GM23338 (cell line): ENCODE data around the gene RFFL.

ENCODE experiments used
- CREB1 ChIP-seq: fragments of 250-450 bp; sonication (Bioruptor Pico); IDR thresholded peaks from 2 replicates; pipeline ENCODE4 v1.5.0; 2020; ENCODE audit warnings: low read depth, mild to moderate bottlenecking, moderate library complexity
- CTCF ChIP-seq, 2 experiments: fragments of 200-600 bp in 1 of 2; sonication (generic) in 1 of 2; conservative IDR thresholded peaks; 2 replicates each; pipeline versions ENCODE4 v1.5.1 to v1.6.1; 2016 to 2017; ENCODE audit warnings: antibody characterized with exemption in 2 of 2, low read depth in 2 of 2, mild to moderate bottlenecking in 2 of 2, moderate library complexity in 1 of 2
- EZH2 ChIP-seq: fragments of 200-600 bp; sonication (generic); IDR thresholded peaks from one replicate; pipeline ENCODE4 v1.8.0; 2017; ENCODE audit warnings: antibody characterized with exemption, mild to moderate bottlenecking, low read depth; ENCODE audit not compliant: unreplicated experiment
- EZH2phosphoT487 ChIP-seq: fragments of 200-600 bp; sonication (generic); IDR thresholded peaks from one replicate; pipeline ENCODE4 v1.8.1; 2018; ENCODE audit warnings: antibody characterized with exemption; ENCODE audit not compliant: unreplicated experiment
- POLR2AphosphoS5 ChIP-seq: IDR thresholded peaks from 2 replicates; pipeline ENCODE4 v1.6.1; 2016; ENCODE audit warnings: antibody characterized with exemption, low read depth
- ZNF114 ChIP-seq: fragments of 250-450 bp; sonication (Bioruptor Pico); IDR thresholded peaks from 2 replicates; pipeline ENCODE4 v1.5.0; 2020; ENCODE audit warnings: mild to moderate bottlenecking, moderate library complexity

- TF ChIP-seq CTCF (conservative IDR thresholded peaks at IDR 0.05; ENCODE audit: low read depth in 2 of 2), result no peak
- TF ChIP-seq EZH2, result no peak
- TF ChIP-seq POLR2AphosphoS5, result no peak
- TF ChIP-seq EZH2phosphoT487, result no peak
- TF ChIP-seq CREB1 (CRISPR knock-in tag), result no peak
- TF ChIP-seq ZNF114, result no peak
Measured at GRCh38 chr17:35046740-35047283, 16.7 kb downstream of the RFFL start.
